HEK293 (cell line): ENCODE data around the gene AJM1.

Experiments
- GLIS2 ChIP-seq: fragments of 450-650 bp; formaldehyde crosslinking; IDR thresholded peaks from 2 replicates; pipeline ENCODE4 v1.5.1; 2016; ENCODE audit warnings: missing biosample characterization, missing genetic modification characterization
- KLF16 ChIP-seq: fragments of 450-650 bp; formaldehyde crosslinking; IDR thresholded peaks from 2 replicates; pipeline ENCODE4 v1.5.1; 2017; ENCODE audit warnings: missing biosample characterization, missing genetic modification characterization
- SP2 ChIP-seq: fragments of 450-650 bp; formaldehyde crosslinking; IDR thresholded peaks from 2 replicates; pipeline ENCODE4 v1.5.1; 2016; ENCODE audit warnings: missing biosample characterization, missing genetic modification characterization
- WT1 ChIP-seq: fragments of 450-650 bp; formaldehyde crosslinking; IDR thresholded peaks from 2 replicates; pipeline ENCODE4 v1.5.1; 2016; ENCODE audit warnings: missing biosample characterization, missing genetic modification characterization
- YY1 ChIP-seq: fragments of 450-650 bp; formaldehyde crosslinking; IDR thresholded peaks from 2 replicates; pipeline ENCODE4 v1.5.1; 2018; ENCODE audit warnings: missing biosample characterization, missing genetic modification characterization
- ZBTB1 ChIP-seq: fragments of 450-650 bp; formaldehyde crosslinking; IDR thresholded peaks from 2 replicates; pipeline ENCODE4 v1.5.1; 2016; ENCODE audit warnings: missing biosample characterization, missing genetic modification characterization
- ZBTB17 ChIP-seq: fragments of 450-650 bp; formaldehyde crosslinking; IDR thresholded peaks from 2 replicates; pipeline ENCODE4 v1.5.1; 2016; ENCODE audit warnings: missing biosample characterization, missing genetic modification characterization
- ZNF121 ChIP-seq: fragments of 450-650 bp; formaldehyde crosslinking; IDR thresholded peaks from 2 replicates; pipeline ENCODE4 v1.5.1; 2016; ENCODE audit warnings: missing biosample characterization, missing genetic modification characterization
- ZNF146 ChIP-seq: fragments of 450-650 bp; formaldehyde crosslinking; IDR thresholded peaks from 2 replicates; pipeline ENCODE4 v1.5.1; 2016; ENCODE audit warnings: missing biosample characterization, missing genetic modification characterization
- ZNF155 ChIP-seq: fragments of 450-650 bp; formaldehyde crosslinking; IDR thresholded peaks from 2 replicates; pipeline ENCODE4 v1.5.1; 2016; ENCODE audit warnings: missing biosample characterization, missing genetic modification characterization
- ZNF174 ChIP-seq: fragments of 450-650 bp; formaldehyde crosslinking; IDR thresholded peaks from 2 replicates; pipeline ENCODE4 v1.5.0; 2017; ENCODE audit warnings: missing biosample characterization, mild to moderate bottlenecking, missing genetic modification characterization
- ZNF184 ChIP-seq: fragments of 450-650 bp; IDR thresholded peaks from 2 replicates; pipeline ENCODE4 v1.5.1; 2018; ENCODE audit warnings: missing biosample characterization, mild to moderate bottlenecking, missing genetic modification characterization
- ZNF248 ChIP-seq: fragments of 450-650 bp; formaldehyde crosslinking; IDR thresholded peaks from 2 replicates; pipeline ENCODE4 v1.5.1; 2017; ENCODE audit warnings: missing biosample characterization, missing genetic modification characterization
- ZNF324 ChIP-seq: fragments of 450-650 bp; formaldehyde crosslinking; IDR thresholded peaks from 2 replicates; pipeline ENCODE4 v1.5.1; 2016; ENCODE audit warnings: missing biosample characterization, missing genetic modification characterization
- ZNF510 ChIP-seq: fragments of 450-650 bp; formaldehyde crosslinking; IDR thresholded peaks from 2 replicates; pipeline ENCODE4 v1.5.1; 2018; ENCODE audit warnings: mild to moderate bottlenecking, missing genetic modification characterization, missing biosample characterization; ENCODE audit not compliant: insufficient replicate concordance
- ZNF544 ChIP-seq: fragments of 450-650 bp; formaldehyde crosslinking; IDR thresholded peaks from 2 replicates; pipeline ENCODE4 v1.5.0; 2017; ENCODE audit warnings: missing biosample characterization, missing genetic modification characterization
- ZNF549 ChIP-seq: fragments of 450-650 bp; IDR thresholded peaks from 2 replicates; pipeline ENCODE4 v1.5.1; 2018; ENCODE audit warnings: missing biosample characterization, missing genetic modification characterization, mild to moderate bottlenecking, inconsistent platforms, moderate library complexity
- ZNF560 ChIP-seq: fragments of 450-650 bp; formaldehyde crosslinking; IDR thresholded peaks from 2 replicates; pipeline ENCODE4 v1.5.1; 2017; ENCODE audit warnings: missing biosample characterization, missing genetic modification characterization, borderline replicate concordance
- ZNF624 ChIP-seq: fragments of 450-650 bp; formaldehyde crosslinking; IDR thresholded peaks from 2 replicates; pipeline ENCODE4 v1.5.1; 2017; ENCODE audit warnings: missing biosample characterization, missing genetic modification characterization
- ZNF670 ChIP-seq: fragments of 450-650 bp; formaldehyde crosslinking; IDR thresholded peaks from 2 replicates; pipeline ENCODE4 v1.5.1; 2016; ENCODE audit warnings: missing biosample characterization, missing genetic modification characterization, low read depth
- ZNF707 ChIP-seq: fragments of 450-650 bp; formaldehyde crosslinking; IDR thresholded peaks from 2 replicates; pipeline ENCODE4 v1.5.1; 2016; ENCODE audit warnings: missing biosample characterization, missing genetic modification characterization
- ZNF791 ChIP-seq: fragments of 450-650 bp; formaldehyde crosslinking; IDR thresholded peaks from 2 replicates; pipeline ENCODE4 v1.5.1; 2016; ENCODE audit warnings: missing biosample characterization, missing genetic modification characterization
- TF ChIP-seq, protein P1 (sequence below): fragments of 450-650 bp; formaldehyde crosslinking; IDR thresholded peaks from 2 replicates; pipeline ENCODE4 v1.5.1; 2016; ENCODE audit warnings: missing biosample characterization, missing genetic modification characterization, low read depth
- TF ChIP-seq, protein P2 (sequence below): fragments of 450-650 bp; formaldehyde crosslinking; IDR thresholded peaks from 2 replicates; pipeline ENCODE4 v1.5.1; 2016; ENCODE audit warnings: missing biosample characterization, missing genetic modification characterization
- TF ChIP-seq, protein P3 (sequence below): fragments of 450-650 bp; formaldehyde crosslinking; IDR thresholded peaks from 2 replicates; pipeline ENCODE4 v1.5.1; 2016; ENCODE audit warnings: missing biosample characterization, missing genetic modification characterization
- TF ChIP-seq, protein P4 (sequence below): fragments of 450-650 bp; formaldehyde crosslinking; IDR thresholded peaks from 2 replicates; pipeline ENCODE4 v1.5.1; 2016; ENCODE audit warnings: missing biosample characterization, missing genetic modification characterization
- TF ChIP-seq, protein P5 (sequence below): fragments of 450-650 bp; formaldehyde crosslinking; IDR thresholded peaks from 2 replicates; pipeline ENCODE4 v1.5.1; 2017; ENCODE audit warnings: missing biosample characterization, missing genetic modification characterization
- TF ChIP-seq, protein P6 (sequence below): fragments of 450-650 bp; IDR thresholded peaks from 2 replicates; pipeline ENCODE4 v1.5.1; 2018; ENCODE audit warnings: missing biosample characterization, missing genetic modification characterization
- TF ChIP-seq, protein P7 (sequence below): fragments of 450-650 bp; formaldehyde crosslinking; IDR thresholded peaks from 2 replicates; pipeline ENCODE4 v1.5.1; 2016; ENCODE audit warnings: missing biosample characterization, missing genetic modification characterization

Gene AJM1

DNA sequence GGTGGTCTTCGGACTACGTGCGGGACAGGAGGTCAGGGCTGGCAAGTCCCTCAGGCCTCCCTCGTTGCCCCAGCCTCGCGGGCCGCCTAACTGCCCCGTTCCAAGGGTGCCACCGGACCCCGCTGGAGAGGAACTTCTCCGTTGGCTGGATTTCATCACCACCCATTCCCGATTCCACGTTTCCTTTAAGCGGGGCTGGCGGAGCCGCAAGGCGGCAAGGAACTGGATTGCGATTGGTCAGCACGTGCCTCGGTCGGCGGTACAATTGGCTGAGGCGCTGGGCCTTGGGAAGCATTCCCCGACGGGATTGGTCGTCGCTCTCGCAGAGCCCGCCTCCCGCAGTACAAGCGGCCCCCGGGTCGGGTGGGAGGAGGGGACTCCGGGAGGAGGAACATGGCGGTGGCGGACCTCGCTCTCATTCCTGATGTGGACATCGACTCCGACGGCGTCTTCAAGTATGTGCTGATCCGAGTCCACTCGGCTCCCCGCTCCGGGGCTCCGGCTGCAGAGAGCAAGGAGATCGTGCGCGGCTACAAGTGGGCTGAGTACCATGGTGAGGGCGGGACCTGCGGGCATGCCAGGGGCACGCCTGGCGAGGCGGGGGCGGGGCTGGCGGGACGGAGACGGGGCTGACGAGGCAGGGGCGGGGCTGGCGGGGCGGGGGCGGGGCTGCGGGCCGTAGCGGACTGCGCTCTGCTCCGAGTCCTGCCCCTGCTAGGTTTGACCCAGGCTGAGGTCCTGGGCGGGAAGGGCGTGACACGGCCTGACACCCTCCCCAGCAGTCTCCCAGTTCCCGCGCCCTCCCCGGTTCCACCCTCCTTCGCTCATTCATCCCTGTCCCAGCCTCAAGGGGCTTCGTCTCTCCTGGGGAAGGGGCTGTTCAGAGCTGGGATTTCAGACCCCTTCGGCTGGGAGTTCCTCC, 7.0 kb downstream of the AJM1 start, which contains the start of gene PHPT1 (continued):
- TF ChIP-seq ZBTB1 (tag by site-specific recombination) (no peak), ZBTB17 (tag by site-specific recombination) (peak; percentile 82), ZNF791 (tag by site-specific recombination) (no peak), ZNF670 (tag by site-specific recombination) (no peak), ZNF560 (tag by site-specific recombination) (no peak), GLIS2 (peak; percentile 76), ZNF707 (tag by site-specific recombination) (no peak), WT1 (tag by site-specific recombination) (peak; percentile 51; the same call in 1 of the 2 replicates), ZNF174 (no peak), ZNF324 (no peak), ZNF155 (tag by site-specific recombination) (no peak), ZNF248 (no peak), ZNF510 (tag by site-specific recombination) (no peak), ZNF146 (no peak), ZNF549 (tag by site-specific recombination) (no peak), ZNF121 (no peak), SP2 (tag by site-specific recombination) (peak; percentile 96), ZNF624 (tag by site-specific recombination) (no peak), ZNF544 (no peak), ZNF184 (no peak), YY1 (tag by site-specific recombination) (peak; percentile 79), KLF16 (tag by site-specific recombination) (peak; percentile 75)
- TF ChIP-seq, protein P1, sequence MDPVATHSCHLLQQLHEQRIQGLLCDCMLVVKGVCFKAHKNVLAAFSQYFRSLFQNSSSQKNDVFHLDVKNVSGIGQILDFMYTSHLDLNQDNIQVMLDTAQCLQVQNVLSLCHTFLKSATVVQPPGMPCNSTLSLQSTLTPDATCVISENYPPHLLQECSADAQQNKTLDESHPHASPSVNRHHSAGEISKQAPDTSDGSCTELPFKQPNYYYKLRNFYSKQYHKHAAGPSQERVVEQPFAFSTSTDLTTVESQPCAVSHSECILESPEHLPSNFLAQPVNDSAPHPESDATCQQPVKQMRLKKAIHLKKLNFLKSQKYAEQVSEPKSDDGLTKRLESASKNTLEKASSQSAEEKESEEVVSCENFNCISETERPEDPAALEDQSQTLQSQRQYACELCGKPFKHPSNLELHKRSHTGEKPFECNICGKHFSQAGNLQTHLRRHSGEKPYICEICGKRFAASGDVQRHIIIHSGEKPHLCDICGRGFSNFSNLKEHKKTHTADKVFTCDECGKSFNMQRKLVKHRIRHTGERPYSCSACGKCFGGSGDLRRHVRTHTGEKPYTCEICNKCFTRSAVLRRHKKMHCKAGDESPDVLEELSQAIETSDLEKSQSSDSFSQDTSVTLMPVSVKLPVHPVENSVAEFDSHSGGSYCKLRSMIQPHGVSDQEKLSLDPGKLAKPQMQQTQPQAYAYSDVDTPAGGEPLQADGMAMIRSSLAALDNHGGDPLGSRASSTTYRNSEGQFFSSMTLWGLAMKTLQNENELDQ (tag by site-specific recombination) = no peak
- TF ChIP-seq, protein P2, sequence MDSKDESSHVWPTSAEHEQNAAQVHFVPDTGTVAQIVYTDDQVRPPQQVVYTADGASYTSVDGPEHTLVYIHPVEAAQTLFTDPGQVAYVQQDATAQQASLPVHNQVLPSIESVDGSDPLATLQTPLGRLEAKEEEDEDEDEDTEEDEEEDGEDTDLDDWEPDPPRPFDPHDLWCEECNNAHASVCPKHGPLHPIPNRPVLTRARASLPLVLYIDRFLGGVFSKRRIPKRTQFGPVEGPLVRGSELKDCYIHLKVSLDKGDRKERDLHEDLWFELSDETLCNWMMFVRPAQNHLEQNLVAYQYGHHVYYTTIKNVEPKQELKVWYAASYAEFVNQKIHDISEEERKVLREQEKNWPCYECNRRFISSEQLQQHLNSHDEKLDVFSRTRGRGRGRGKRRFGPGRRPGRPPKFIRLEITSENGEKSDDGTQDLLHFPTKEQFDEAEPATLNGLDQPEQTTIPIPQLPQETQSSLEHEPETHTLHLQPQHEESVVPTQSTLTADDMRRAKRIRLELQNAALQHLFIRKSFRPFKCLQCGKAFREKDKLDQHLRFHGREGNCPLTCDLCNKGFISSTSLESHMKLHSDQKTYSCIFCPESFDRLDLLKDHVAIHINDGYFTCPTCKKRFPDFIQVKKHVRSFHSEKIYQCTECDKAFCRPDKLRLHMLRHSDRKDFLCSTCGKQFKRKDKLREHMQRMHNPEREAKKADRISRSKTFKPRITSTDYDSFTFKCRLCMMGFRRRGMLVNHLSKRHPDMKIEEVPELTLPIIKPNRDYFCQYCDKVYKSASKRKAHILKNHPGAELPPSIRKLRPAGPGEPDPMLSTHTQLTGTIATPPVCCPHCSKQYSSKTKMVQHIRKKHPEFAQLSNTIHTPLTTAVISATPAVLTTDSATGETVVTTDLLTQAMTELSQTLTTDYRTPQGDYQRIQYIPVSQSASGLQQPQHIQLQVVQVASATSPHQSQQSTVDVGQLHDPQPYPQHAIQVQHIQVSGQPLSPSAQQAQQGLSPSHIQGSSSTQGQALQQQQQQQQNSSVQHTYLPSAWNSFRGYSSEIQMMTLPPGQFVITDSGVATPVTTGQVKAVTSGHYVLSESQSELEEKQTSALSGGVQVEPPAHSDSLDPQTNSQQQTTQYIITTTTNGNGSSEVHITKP (tag by site-specific recombination) = peak; percentile 64
- TF ChIP-seq, protein P3, sequence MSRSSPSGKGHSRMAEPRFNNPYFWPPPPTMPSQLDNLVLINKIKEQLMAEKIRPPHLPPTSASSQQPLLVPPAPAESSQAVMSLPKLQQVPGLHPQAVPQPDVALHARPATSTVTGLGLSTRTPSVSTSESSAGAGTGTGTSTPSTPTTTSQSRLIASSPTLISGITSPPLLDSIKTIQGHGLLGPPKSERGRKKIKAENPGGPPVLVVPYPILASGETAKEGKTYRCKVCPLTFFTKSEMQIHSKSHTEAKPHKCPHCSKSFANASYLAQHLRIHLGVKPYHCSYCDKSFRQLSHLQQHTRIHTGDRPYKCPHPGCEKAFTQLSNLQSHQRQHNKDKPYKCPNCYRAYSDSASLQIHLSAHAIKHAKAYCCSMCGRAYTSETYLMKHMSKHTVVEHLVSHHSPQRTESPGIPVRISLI = no peak
- TF ChIP-seq, protein P4, sequence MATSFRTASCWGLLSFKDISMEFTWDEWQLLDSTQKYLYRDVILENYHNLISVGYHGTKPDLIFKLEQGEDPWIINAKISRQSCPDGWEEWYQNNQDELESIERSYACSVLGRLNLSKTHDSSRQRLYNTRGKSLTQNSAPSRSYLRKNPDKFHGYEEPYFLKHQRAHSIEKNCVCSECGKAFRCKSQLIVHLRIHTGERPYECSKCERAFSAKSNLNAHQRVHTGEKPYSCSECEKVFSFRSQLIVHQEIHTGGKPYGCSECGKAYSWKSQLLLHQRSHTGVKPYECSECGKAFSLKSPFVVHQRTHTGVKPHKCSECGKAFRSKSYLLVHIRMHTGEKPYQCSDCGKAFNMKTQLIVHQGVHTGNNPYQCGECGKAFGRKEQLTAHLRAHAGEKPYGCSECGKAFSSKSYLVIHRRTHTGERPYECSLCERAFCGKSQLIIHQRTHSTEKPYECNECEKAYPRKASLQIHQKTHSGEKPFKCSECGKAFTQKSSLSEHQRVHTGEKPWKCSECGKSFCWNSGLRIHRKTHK = no peak
- TF ChIP-seq, protein P5, sequence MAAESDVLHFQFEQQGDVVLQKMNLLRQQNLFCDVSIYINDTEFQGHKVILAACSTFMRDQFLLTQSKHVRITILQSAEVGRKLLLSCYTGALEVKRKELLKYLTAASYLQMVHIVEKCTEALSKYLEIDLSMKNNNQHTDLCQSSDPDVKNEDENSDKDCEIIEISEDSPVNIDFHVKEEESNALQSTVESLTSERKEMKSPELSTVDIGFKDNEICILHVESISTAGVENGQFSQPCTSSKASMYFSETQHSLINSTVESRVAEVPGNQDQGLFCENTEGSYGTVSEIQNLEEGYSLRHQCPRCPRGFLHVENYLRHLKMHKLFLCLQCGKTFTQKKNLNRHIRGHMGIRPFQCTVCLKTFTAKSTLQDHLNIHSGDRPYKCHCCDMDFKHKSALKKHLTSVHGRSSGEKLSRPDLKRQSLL (tag by site-specific recombination) = no peak
- TF ChIP-seq, protein P6, sequence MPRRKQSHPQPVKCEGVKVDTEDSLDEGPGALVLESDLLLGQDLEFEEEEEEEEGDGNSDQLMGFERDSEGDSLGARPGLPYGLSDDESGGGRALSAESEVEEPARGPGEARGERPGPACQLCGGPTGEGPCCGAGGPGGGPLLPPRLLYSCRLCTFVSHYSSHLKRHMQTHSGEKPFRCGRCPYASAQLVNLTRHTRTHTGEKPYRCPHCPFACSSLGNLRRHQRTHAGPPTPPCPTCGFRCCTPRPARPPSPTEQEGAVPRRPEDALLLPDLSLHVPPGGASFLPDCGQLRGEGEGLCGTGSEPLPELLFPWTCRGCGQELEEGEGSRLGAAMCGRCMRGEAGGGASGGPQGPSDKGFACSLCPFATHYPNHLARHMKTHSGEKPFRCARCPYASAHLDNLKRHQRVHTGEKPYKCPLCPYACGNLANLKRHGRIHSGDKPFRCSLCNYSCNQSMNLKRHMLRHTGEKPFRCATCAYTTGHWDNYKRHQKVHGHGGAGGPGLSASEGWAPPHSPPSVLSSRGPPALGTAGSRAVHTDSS (tag by site-specific recombination) = no peak
- TF ChIP-seq, protein P7, sequence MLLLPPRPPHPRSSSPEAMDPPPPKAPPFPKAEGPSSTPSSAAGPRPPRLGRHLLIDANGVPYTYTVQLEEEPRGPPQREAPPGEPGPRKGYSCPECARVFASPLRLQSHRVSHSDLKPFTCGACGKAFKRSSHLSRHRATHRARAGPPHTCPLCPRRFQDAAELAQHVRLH (tag by site-specific recombination) = no peak
